Endometrial microvascular endothelial cells (primary cell): Measurements from ENCODE around the gene CTNNA3. TPM values are rescaled to one million over a fixed set of nuclear protein-coding genes. Genes with fewer than 3 reads are reported as not detected.

ENCODE experiments used
- in situ Hi-C: cut with HindIII; loops from 2 replicates; pipeline ENCODE4 v1.10.0; 2017; ENCODE audit warnings: low sequenced_read_pairs, low pct_unique_long_range_greater_than_20kb; ENCODE audit errors: inconsistent ontology term
- total RNA-seq: library from RNA; depleted of rRNA; stranded (reverse); fragments of >200 nt; gene quantifications from one replicate; pipeline ENCODE4 v1.2.3, GENCODE V29; 2015; ENCODE audit errors: inconsistent ontology term

The CTNNA3 gene
- total RNA-seq, 1 donor from 2014 or later, result not detected

DNA sequence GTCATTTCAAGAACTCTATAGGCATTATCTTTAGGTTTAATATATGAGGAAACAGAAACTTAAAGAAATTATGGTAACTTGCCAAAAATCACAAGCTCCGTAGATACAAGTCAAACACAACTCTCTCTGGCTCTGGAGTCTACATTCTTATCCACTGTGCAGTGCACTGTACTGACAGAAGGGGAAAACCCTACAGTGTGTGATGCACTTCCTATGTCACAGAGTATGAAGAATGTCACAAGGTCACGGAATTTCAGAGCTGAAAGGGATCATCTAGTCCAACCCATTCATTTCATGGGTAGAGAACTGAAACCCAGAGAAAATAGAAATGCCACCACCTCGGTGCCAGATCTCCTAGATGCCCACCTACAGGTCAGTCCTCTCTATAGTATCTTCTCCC is 684.0 kb downstream of the CTNNA3 start:
- in situ Hi-C loops, result no loop called here

DNA sequence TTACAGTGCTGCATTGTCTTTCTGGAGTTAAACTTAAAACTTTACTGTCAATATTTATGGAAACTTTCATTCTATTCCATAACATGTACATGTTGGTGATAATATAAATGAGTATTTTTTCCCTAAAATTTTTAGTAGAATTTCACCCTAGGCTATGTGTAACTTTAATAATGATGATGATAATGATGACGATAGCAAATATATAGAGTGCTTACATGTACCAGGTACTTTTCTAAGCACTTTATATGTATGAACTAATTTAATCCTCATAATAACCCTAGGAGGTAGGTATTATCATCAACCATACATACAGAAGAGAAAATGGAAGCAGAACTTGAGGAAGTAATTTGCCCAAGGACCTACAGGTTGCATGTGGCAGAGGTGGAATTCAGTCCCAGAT is 684.5 kb downstream of the CTNNA3 start:
- in situ Hi-C loops, result no loop called here

GRCh38 chr10:67005981-67006380 is 690.0 kb downstream of the CTNNA3 start:
- in situ Hi-C loops, result no loop called here

GRCh38 chr10:67004690-67005089 is 691.3 kb downstream of the CTNNA3 start:
- in situ Hi-C loops, result no loop called here

GRCh38 chr10:66999762-67000545 is 696.0 kb downstream of the CTNNA3 start:
- in situ Hi-C loops, result no loop called here

DNA sequence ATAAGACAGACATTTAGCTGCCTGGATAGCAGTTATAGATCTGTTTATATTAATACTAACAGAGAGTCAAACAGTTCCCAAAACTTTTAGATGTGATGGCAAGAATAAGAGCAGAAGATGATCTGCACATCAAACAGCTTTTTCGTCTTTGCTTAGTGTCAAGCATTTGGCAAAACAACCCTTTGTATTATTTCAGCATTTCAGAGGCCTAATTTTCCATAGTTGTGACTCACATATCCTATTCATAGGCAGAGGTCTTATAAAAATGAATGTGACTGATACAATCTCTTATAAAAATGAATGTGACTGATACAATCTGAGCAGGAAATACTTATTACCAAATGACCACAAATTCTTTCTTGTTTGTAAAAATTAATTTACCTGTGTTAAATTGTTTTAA is 699.0 kb downstream of the CTNNA3 start:
- in situ Hi-C loops, result no loop called here

- in situ Hi-C loops, result no loop called here
These were observed 705.7 kb downstream of the CTNNA3 start for GRCh38 chr10:66990143-66990830.

GRCh38 chr10:66983475-66983818 is 712.5 kb downstream of the CTNNA3 start:
- in situ Hi-C loops, result no loop called here

DNA sequence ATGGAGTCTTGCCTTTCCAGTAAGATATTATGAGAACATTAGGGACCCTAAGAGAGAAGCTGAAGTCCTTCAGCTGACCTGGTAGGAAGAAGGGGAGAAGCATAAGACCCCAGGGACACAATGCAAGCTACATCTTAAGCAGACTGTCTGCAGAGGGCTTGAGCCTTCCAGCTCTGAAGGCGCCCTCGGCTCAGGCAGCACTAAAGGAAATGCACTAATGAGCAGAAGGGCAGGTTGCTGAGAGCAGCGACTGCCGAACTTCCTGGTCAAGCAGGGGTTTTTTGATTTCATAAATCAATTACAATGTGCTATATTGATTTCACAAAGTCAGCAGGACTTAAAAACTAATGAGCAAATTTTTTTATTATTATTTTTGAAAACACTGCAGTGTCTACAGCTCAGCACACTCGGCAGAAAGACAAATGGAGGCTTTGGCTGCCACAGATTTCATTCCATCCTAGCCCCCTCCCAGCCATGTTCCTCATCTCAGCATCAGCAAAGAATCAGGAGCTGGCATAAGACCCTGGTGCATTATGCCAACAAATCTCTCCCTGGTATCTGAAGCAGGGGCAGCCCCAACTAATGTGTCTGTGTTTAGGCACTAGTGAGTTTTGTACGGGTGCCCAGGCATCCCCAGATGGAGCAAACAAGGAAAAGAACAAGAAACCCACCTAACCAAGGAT is 713.1 kb downstream of the CTNNA3 start:
- in situ Hi-C loops, result no loop called here

GRCh38 chr10:66982053-66982420 is 714.0 kb downstream of the CTNNA3 start:
- in situ Hi-C loops, result no loop called here

GRCh38 chr10:66981361-66982052 is 714.5 kb downstream of the CTNNA3 start:
- in situ Hi-C loops, result no loop called here

GRCh38 chr10:66980246-66980815 is 715.7 kb downstream of the CTNNA3 start:
- in situ Hi-C loops, result no loop called here

DNA sequence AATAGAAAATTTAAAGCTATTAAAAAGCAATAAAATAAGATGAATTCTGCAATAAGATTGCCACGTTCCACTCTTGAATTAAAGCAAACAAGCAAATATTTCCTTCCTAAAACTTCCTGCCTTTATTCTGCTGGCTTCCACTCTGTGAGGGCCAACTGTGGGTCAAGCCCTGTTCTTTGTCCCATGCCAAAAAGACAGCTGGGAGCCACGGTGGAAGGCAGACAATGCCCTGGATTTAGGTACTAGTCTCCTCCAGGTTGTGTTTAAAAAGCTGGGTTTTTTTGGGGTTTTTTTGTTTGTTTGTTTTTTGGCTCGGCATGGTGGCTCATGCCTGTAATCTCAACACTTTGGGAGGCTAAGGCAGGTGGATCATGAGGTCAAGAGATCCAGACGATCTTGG is 731.0 kb downstream of the CTNNA3 start:
- in situ Hi-C loops, result no loop called here

DNA sequence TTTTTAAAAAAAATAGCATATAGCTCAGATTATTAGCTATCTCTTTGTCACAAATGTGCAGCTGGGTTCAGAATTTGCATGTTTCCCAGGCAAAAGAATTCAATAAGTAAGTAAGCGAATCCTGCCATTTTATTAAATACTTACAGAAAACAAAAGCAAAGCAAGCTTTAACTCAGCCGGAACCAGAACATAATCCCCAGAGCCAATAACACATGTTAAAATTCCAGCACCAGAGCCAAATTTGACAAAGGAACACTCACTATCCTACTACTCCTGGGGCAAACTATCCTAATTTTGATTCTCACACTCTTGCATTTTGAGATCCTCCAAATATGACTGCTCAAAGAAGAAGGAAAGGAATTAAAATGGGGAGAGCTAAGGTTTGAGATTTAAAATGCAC is 737.5 kb downstream of the CTNNA3 start:
- in situ Hi-C loops, result no loop called here

DNA sequence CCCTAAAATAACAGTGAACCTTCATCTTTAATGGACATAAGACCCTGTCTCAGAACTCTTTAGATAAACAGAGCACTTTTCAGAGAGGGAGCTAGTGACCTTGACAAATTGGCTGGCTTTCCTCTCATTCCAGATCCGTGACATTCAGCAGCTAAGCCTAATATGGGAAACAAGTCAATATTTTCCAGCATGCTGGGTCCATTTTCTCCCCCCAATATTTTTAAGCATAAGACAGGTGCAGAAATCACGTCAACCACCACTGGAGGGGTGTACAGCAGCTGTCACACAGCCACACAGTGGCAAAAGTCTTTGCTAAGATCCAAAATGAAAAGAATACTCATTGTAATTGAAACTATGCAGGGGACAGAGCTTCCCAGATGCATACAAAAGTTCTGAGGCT is 744.1 kb downstream of the CTNNA3 start:
- in situ Hi-C loops, result no loop called here

- in situ Hi-C loops, result no loop called here
These were observed 752.4 kb downstream of the CTNNA3 start for GRCh38 chr10:66943590-66943989.

DNA sequence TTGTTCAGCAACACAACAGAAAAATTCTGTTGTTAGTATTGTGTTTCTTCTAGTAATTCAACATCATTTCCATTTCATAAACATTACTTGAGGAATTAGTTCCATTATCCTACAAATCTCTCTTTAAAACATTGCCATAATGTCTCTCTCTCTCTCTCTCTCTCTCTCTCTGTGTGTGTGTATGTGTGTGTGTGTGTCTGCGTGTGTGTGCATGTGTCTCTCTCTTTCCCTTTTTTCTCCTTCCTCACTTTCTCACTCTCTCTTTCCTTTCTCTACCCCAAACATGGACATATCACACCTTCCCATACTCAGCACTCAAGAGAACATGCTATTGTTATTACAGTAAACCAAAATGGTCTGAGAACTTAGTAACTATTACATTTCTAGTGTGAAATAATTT is 753.6 kb downstream of the CTNNA3 start:
- in situ Hi-C loops, result no loop called here

DNA sequence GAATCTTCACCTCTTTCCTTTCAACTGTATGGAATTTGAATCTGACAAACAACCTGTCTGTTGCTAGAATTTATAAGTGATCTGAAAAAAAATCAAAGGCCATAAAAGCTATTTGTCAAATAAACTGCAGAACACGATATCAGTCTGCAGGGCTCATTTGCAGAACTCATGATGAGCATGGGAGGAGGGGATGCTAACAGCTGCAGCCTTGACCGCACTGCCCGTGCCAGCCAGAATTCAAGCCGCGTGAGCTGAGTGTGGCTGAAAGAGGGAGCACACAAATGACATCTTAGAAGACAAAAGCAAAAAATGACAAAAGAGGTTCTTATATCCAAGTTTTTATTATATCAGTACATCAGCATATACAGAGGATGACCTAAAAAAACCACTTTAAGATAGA is 754.5 kb downstream of the CTNNA3 start:
- in situ Hi-C loops, result no loop called here

GRCh38 chr10:66940965-66941364 is 755.0 kb downstream of the CTNNA3 start:
- in situ Hi-C loops, result no loop called here
